HG03571 (cell line): ENCODE results near the gene RHOT2.
A peak's percentile ranks its signal among the peaks of the same experiment; 100 is the strongest.

ENCODE experiments used
- ATAC-seq: cut with Tn5 transposase; IDR thresholded peaks from one replicate; pipeline ENCODE4 v1.9.1; 2021; ENCODE audit not compliant: unreplicated experiment

Gene RHOT2

DNA sequence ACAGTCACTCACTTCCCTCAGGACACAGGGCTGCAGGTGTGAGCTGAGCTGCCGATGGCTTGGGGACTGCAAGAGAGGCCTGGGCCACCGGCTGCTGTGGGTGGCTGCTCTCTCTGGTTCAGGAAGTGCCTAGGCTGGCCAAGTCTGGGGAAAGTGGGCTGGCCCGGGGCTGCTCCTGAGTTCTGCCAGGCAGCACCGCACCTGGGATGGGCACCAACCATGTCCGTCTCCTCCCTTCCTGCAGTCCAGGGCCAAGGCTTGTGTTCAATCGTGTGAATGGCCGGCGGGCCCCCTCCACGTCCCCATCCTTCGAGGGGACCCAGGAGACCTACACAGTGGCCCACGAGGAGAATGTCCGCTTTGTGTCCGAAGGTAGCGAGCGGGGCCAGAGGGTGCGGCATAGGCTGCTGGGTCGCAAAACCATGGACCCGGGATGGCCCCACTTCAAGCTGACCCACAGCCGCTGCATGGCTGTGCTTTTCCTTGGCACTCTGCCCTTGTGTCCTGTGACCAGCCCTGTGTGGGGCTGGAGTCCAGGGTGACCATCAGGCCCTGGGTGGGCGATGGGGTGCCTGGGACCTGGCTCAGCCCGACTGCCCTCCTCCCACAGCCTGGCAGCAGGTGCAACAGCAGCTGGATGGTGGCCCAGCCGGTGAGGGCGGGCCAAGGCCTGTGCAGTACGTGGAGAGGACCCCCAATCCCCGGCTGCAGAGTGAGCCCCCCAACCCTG lies 20.6 kb upstream of the RHOT2 start:
- no peak for ATAC-seq

DNA sequence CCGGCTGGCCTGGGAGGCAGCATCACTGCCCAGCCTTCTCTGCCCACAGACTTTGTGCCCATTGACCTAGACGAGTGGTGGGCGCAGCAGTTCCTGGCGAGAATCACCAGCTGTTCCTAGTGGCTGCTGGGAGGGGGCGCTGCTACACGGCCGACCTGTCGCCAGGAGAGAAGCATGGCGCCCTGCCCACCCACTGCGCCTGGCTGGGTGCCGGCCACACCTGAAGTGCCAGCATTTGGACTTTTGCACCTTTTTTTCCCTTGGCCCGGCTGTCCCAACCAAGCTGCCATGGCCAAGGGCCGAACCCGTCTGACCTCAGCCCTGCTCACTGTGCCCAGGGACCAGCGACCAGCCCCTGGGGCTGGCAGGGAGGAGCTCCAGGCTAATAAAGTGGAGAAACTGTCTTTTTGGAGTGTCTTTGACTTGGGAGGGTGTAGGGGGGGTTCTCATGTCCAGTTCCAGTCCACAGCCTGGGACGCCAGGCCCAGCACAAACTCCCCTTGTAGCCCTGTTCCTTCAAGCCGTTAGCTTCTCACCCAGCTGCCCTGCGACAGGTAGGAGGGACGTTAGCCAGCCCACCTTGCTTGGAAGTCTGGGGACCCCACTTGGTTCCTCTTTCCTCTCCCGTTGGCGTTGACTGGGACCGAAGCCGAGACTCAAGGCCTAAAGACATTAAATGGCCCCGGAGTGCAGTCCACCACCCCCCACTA lies 19.7 kb upstream of the RHOT2 start:
- ATAC-seq: no peak

DNA sequence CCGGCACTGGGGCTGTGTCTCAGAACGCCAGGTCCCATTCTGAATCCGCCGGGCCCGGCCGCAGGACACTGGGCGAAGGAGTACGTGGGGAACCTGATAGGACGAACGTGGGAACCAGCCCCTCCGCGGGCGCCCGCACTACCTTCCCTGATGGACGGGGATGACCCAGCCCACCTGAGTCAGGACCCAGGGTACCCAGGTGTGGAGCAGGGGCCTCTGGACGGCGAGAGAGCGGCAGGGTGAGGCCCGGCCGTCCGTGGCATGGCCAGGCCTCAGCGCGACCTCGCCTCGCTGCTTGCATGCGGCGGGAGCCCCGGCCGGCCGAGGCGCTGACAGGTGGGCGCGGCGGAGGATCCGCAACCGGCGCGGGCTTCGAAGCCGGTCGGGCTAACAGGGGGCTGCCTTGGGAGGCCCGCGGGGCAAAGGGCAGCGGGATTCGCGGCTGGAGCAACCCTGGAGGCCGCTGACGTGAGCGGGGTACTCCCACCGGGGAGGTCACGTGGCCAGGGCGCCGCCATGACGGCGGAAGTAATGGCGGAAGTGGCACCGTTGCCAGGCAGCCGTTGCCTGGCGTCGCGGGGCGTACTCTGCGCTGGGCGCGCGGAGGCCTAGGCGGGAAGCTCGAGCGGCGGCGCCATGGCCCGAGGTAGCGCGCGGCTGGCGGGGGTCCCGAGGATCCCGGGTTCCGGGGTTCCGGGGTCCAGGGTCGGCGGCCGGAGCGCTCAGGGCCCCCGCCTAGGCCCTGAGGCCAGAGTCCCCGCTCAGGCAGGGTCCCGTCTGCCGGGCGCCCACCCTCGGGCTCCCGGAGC lies 18.9 kb upstream of the RHOT2 start, which contains the start of gene WDR90:
Gene WDR90 (plus strand): TSS at position 585 of the 809 bp plus-strand sequence. CDS start 52 bp downstream, at position 637.
- ATAC-seq: peak; percentile 53

DNA sequence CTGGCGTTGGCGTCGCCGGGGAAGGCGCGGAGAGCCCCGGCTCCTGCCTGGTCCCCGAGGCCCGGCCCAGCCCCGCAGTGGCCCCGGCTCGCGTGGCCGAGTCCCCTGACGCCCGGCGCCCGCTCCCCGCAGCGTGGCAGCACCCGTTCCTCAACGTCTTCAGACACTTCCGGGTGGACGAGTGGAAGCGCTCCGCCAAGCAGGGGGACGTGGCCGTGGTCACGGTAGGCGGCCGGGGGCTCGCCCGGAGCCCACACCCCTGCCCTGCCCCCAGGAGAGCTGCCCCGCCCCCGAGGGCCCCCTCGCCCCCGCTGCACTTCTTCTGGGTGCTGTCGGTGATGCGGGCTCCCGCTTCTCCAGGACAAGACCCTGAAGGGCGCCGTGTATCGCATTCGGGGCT lies 18.3 kb upstream of the RHOT2 start:
- peak; percentile 13 for ATAC-seq

DNA sequence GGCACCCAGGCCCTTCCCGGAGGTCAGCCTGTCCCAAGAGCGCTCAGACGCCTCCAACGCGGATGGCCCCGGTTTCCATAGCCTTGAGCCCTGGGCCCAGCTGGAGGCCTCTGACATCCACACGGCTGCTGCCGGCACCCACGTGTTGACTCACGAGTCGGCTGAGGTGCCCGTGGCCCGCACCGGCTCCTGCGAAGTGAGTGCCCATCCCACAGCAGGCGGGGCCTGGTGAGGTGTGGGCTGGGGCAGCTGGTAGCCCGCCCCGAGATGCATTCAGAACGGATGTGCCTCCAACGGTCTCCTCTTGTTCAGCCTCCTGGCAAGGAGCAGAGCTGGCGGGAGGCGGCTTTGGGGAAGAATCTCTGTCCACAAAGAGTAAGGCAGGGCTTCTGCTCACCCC lies 16.1 kb upstream of the RHOT2 start:
- no peak for ATAC-seq

DNA sequence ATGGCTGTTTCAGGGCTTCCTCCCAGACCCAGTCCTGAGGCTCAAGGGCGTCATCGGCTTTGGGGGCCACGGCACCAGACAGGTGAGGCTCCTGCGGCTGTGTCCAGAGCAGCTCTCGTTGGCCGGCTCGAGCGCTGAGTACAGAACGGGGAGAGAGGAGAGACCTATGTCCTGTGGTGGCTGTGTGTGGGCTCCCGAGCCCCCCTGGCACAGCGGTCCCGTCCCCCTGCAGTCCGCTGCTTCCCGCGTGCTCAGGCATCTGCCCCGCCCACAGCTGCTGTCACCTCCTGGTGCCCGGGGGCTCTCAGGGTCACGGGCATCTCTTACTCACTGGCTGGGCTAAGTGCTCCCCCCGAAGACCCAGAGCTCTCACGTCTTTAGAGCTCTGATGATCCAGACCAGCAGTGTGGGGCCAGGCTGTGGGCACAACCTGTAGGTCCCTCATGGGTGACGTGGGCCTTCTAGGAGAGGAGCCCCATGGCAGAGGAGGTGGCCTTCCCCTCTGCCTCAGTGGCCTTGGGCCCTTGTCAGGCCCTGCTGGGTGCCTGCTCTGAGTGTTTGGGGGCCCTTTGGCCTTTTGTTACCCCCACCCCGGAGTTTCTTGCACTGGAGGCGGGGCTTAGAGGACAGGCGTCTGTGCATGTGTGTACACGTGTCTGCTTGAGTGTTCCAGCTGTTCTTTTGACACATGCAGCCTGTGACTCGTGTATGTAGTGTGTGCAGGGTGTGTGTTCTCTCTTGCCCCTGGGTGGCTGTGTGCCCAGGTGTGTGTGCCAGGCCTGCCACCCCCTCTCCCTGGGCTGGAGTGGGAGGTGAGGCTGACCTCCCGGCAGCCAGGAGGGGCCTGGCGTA lies 15.3 kb upstream of the RHOT2 start:
- no peak for ATAC-seq

DNA sequence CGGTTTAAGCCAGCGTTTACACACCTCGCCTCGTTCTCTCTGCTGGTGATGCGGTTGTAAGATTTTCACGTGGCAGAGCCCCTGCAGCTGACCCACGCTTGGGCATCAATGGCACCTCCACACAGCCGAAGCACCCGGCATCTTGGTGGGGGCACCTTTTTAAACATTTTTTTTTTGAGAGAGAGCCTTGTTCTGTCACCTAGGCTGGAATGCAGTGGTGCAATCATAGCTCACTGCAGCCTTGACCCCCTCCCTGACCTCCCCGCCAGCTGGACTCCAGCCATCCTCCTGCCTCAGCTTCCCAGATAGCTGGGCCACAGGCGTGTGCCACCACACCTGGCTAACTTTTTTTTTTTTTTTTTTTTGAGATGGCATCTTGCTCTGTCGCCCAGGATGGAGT lies 13.9 kb upstream of the RHOT2 start:
- no peak for ATAC-seq

DNA sequence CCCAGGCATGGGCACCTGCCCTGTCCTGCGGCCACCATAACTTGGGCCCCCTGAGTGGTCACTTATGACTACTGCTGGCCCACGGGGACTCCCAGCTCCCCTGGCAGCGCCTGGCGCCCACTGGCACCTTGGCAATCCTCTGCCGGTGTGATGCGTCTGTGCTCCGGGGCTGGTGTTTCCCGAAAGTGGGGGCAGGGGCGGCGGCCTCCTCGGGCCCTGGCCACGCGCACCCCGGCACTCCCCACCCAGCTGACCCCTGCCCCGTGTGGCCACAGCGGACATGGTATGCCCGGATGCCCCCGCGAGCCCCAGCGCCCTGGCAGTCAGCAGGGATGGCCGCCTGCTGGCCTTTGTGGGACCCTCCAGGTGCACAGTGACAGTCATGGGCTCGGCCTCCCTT lies 10.4 kb upstream of the RHOT2 start:
- no peak for ATAC-seq

DNA sequence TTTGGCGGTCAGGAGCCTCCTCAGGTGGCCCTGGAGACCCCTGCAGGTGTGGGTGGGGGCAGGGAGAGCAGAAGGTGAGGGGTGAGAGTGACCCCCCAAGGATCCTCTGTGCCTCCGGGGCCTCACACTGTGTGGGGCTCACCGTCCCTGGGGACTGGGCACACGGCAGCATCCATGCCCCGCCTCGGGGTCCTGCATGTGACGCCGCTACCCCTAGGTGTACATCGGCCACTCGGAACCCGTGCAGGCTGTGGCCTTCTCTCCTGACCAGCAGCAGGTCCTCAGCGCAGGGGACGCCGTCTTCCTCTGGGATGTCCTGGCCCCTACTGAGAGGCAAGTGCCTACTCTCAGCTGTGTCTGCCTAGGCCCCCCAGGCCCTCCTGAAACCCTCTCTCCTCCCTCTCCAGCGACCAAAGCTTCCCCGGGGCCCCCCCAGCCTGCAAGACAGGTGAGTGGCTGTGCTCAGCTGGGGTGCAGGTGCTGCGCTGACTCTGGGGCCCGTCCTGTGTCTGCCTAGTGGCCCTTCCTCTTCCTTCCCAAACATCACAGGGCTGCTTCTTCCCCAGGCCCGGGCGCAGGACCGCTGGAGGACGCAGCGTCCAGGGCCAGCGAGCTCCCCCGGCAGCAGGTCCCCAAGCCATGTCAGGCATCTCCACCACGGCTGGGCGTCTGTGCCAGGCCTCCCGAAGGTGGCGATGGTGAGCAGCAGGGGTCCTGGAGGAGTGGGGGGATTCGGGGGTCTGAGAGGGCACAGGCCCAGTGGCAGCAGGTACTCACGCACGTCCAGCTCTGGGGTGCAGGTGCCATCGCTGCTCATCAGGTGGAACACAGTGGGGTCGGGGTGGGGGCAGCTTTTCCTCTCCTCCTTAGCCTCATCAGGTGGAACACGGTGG lies 9.0 kb upstream of the RHOT2 start:
- ATAC-seq: no peak

DNA sequence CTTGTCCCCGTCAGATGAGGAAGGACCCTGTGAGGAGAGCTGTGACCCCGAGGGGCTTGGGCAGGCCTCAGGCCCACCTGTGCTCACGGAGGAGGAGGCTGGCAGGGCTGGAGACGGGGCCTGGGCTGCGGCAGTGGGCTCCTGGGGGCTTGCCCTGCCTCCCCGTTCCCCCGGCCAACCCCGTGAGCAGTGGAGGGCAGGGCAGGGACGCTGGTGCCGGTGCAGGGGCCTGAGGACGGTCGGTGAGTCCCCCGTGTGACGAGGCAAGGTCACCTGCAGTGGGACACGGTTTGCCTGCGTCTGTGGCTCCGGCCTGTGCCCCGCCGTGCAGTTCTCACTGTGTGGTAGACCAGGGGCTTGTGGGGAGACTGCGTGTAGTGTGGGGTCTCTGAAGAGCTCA lies 8.3 kb upstream of the RHOT2 start:
- ATAC-seq: no peak

DNA sequence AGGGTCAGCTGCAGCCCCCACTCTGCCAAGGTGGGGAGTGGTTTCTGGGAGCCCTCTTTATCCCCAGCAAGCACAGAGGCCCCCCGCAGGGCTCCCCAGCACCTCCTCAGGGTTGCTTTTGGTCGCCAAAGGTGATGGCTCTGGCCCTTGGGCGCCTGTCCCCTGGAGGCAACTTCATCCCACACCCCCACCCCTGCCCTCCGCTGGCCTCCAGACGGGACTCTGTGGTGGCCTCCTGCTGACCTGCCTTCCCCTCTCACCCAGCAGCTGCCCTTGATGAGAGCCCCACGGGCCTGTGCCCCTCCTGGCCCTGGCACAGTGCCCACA lies 7.8 kb upstream of the RHOT2 start:
- ATAC-seq: no peak

DNA sequence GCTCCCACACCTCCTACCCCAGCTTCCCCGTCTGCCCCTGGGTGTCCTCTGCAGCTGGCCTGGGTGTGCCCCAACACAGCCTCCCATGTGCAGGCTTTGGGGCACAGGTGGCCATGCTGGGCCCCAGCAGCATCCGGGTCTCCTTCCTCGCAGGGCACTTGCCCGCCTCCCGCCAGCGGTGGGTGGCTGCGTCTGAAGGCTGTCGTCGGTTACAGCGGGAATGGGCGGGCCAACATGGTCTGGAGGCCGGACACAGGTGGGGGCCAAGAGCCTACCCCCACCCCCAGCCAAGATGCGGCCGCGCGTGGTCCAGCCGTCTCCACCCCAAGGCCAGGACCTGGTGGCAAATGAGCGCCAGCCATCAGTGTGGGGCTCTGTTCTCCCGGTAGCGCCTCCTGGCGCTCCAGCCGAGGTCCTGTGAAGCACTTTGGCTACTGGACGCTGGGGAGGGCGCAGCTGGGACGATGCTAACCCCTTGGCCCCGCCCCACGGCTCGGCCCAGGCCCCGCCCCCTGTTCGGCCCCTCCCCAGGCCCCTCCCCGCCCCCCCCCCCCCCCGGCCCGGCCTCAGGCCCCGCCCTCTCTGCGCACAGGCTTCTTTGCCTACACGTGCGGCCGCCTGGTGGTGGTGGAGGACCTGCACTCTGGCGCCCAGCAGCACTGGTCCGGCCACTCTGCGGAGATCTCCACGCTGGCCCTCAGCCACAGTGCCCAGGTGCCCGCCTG lies 7.3 kb upstream of the RHOT2 start:
- peak; percentile 42 for ATAC-seq

DNA sequence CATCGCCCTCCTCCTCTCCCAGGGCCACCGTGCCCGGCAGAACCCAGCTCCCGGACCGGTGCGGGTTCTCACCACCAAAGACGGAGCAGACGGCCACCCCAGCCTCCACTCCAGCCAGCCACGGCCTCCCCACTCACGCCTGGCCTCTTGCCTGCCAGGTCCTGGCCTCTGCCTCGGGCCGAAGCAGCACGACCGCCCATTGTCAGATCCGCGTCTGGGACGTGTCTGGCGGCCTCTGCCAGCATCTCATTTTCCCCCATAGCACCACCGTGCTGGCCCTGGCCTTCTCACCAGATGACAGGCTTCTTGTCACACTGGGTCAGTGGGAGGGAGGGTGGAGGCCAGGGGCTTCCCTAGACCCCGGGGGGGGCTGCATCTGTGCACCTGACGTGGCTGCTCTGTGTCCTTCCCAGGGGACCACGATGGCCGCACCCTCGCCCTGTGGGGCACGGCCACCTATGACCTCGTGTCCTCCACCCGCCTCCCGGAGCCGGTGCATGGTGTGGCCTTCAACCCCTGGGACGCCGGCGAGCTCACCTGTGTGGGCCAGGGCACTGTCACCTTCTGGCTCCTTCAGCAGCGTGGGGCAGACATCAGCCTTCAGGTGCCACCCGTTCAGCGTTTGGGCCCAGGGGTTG lies 6.6 kb upstream of the RHOT2 start:
- no peak for ATAC-seq

DNA sequence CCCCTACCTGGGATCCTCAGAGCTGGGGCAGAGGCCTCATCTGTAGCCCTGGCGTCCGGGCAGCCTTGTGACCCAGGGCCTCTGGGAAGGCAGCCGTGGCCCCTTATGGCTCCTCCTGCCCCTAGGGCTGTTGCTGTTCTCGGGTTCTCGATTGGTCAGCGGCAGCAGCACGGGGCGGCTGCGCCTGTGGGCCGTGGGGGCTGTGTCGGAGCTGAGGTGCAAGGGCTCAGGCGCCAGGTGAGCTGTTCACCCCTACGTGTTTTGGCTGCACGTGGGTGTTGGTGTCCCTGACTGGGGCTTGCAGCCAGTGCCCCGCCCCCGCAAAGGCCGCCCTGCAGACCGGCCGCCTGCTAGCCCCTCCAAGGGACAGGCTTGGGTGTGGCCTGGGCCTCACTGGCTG lies 5.8 kb upstream of the RHOT2 start:
- ATAC-seq: no peak

DNA sequence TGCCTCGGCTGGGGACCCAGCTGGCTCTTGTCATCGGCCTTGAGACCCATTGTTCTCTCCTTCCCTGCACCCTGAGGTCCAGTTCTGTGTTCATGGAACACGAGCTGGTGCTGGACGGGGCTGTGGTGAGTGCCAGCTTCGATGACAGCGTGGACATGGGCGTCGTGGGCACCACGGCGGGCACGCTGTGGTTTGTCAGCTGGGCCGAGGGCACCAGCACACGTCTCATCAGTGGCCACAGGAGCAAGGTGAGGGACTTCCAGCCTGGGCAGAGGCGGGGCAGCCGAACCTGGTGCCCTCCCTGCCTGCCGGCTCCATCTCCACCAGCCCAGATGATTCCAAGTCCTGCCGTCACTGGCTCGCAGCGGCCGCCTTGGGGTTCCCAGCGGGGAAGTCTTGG lies 5.3 kb upstream of the RHOT2 start:
- no peak for ATAC-seq

DNA sequence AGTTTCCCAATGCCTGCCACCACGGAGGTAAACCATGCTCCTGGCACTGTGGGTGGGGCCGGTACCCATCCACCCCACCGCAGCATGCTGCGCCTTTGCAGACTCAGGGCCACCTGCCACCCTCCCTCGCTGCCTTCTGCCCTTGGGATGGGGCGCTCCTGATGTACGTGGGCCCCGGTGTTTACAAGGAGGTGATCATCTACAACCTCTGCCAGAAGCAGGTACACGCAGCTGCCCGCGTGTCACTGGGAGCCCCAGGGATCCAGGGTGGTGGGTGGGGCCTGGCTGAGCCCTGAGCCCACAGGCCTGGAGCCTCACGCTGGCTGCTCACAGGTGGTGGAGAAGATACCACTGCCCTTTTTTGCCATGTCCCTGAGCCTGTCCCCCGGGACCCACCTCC lies 1.4 kb upstream of the RHOT2 start:
- no peak for ATAC-seq

DNA sequence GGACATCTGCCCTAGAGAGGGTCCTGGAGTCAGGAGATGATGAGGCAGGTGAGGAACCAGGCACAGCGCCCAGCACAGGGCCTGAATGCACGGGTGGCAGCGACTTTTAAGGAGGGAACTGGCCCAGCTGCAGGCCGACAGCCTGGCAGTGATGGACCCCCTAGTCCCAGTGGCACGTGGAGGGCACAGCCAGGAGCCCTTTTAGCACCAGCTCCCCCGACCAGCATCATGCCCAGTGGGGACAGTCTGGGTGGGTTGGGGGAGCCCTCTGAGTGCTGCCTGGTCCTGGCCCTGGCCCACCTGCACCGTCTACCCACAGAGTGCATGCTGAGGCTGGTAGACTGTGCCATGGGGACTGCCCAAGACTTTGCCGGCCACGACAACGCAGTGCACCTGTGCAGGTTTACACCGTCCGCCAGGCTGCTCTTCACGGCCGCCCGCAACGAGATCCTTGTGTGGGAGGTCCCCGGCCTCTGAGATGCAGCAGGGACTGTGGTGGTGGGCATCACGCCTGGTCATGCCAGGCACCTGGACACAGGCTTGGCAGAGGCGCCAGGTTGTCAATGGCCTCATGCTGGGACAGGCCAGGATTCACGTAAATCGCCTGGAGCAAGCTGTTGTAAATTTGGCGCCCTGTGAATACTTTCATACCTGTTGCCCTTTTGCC lies 686 bp upstream of the RHOT2 start:
- ATAC-seq: no peak

DNA sequence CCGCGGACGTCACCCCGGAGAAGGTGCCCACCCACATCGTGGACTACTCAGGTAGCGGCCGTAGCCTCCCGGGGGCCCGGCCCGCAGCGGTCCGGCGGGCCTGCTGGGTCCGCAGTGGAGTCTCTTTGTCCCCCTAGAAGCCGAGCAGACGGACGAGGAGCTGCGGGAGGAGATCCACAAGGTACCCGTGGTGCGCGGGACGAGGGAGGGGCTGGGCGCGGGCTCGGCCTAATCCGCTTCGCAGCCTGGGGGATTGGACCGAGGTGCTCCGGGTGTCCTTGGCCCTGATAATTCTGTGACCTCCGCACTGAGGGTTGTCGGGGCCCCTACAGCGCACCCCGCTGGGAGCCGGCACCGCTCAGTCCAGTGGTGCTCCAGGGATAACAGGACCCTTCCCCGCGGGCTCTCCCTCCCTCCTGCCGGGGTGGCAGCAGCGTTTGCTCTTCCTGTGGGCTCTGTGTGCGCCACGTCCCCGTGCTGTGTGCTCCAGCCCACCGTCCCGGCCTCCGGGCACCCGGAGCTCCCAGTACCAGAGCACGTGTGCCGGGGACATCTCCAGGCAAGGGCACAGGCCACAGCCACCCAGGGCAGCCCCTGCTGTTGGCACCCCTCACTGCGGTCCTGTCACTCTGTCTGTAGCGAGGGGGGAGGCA lies 713 bp downstream of the RHOT2 start:
- ATAC-seq: no peak
